Activated T-cell treated with anti-CD3 and anti-CD28 coated beads, Interleukin-2, amount 50 U/mL, for 48 hours (primary cell): ENCODE measurements around the gene LRRC32.

Experiments used
- DNase-seq, 2 experiments: peaks; one replicate each; pipeline ENCODE4 v3.0.0-alpha.2; 2020

The LRRC32 gene

GRCh38 chr11:76698321-76699043 lies 27.9 kb upstream of the LRRC32 start:
- no peak for DNase-seq

- DNase-seq: no peak
Measured at GRCh38 chr11:76696756-76697155, 26.2 kb upstream of the LRRC32 start.

- DNase-seq: no peak
Measured at GRCh38 chr11:76695771-76696170, 25.2 kb upstream of the LRRC32 start.

GRCh38 chr11:76695133-76695532 lies 24.6 kb upstream of the LRRC32 start:
- DNase-seq: no peak

GRCh38 chr11:76694664-76695063 lies 24.1 kb upstream of the LRRC32 start:
- DNase-seq: no peak

GRCh38 chr11:76693806-76694205 lies 23.3 kb upstream of the LRRC32 start:
- DNase-seq: no peak

- no peak for DNase-seq
Measured at GRCh38 chr11:76692956-76693355, 22.4 kb upstream of the LRRC32 start.

- DNase-seq: no peak
Measured at GRCh38 chr11:76691655-76692054, 21.1 kb upstream of the LRRC32 start.

- no peak for DNase-seq
Measured at GRCh38 chr11:76690736-76691135, 20.2 kb upstream of the LRRC32 start.

- no peak for DNase-seq
Measured at GRCh38 chr11:76689313-76690260, 19.0 kb upstream of the LRRC32 start.

GRCh38 chr11:76688146-76688545 lies 17.6 kb upstream of the LRRC32 start:
- no peak for DNase-seq

GRCh38 chr11:76686261-76687079 lies 15.9 kb upstream of the LRRC32 start:
- peak in 1 of 2 experiments; percentile 34 for DNase-seq

- no peak for DNase-seq
Measured at GRCh38 chr11:76685831-76686230, 15.3 kb upstream of the LRRC32 start.

- DNase-seq: no peak
Measured at GRCh38 chr11:76685237-76685636, 14.7 kb upstream of the LRRC32 start.

- no peak for DNase-seq
Measured at GRCh38 chr11:76684516-76684915, 14.0 kb upstream of the LRRC32 start.

- no peak for DNase-seq
Measured at GRCh38 chr11:76683161-76684095, 12.9 kb upstream of the LRRC32 start.

GRCh38 chr11:76682684-76683083 lies 12.1 kb upstream of the LRRC32 start:
- DNase-seq: no peak

GRCh38 chr11:76682106-76682505 lies 11.6 kb upstream of the LRRC32 start:
- no peak for DNase-seq

GRCh38 chr11:76680518-76681425 lies 10.2 kb upstream of the LRRC32 start:
- DNase-seq: peak; percentile 76 to 81

- DNase-seq: no peak
Measured at GRCh38 chr11:76678321-76678720, 7.8 kb upstream of the LRRC32 start.

GRCh38 chr11:76677458-76677765 lies 6.9 kb upstream of the LRRC32 start:
- DNase-seq: no peak
